Kidney (tissue), 14 donors: ENCODE measurements around the gene MLC1. TPM values are rescaled to one million over a fixed set of nuclear protein-coding genes. Genes with fewer than 3 reads are reported as not detected.
A peak's percentile ranks its signal among the peaks of the same experiment; 100 is the strongest.

ENCODE experiments used
- DNase-seq, 5 donors: peaks; one replicate each; pipeline ENCODE4 v3.0.0-alpha.2; 2013 to 2020
- FAIRE-seq: peaks from 2 replicates; lab custom pipeline; 2012; peaks lifted over from hg19 to GRCh38; lab: Jason Lieb, UNC
- H3K27ac ChIP-seq, 2 donors: one replicate each; pipeline ENCODE4 v1.7.0; 2013; ENCODE audit warnings: low read depth in 2 of 2, low read length in 2 of 2, inconsistent platforms in 1 of 2
- H3K27me3 ChIP-seq: one replicate; pipeline ENCODE4 v1.7.1; 2013; ENCODE audit warnings: low read length, inconsistent platforms; ENCODE audit not compliant: control insufficient read depth, insufficient read depth
- H3K36me3 ChIP-seq, 3 donors: one replicate each; pipeline versions ENCODE4 v1.7.0 to v1.7.1; 2013; ENCODE audit warnings: low read length in 3 of 3, control low read depth in 1 of 3, inconsistent platforms in 1 of 3; ENCODE audit not compliant: insufficient read depth in 3 of 3, control insufficient read depth in 2 of 3
- H3K4me1 ChIP-seq, 3 donors: one replicate each; pipeline versions ENCODE4 v1.7.0 to v1.7.1; 2013; ENCODE audit warnings: low read length in 3 of 3, inconsistent platforms in 1 of 3, low read depth in 1 of 3; ENCODE audit not compliant: control insufficient read depth in 2 of 3, insufficient read depth in 2 of 3
- H3K4me3 ChIP-seq, 3 donors: one replicate each; pipeline versions ENCODE4 v1.7.0 to v1.8.1; 2013; ENCODE audit warnings: low read length in 3 of 3, control low read depth in 1 of 3, inconsistent platforms in 1 of 3
- H3K9ac ChIP-seq, 3 donors: one replicate each; pipeline versions ENCODE4 v1.7.0 to v1.7.1; 2013; ENCODE audit warnings: low read length in 3 of 3, control low read depth in 1 of 3, inconsistent platforms in 1 of 3
- H3K9me3 ChIP-seq, 3 donors: one replicate each; pipeline versions ENCODE4 v1.7.0 to v1.7.1; 2013; ENCODE audit warnings: low read length in 3 of 3, control low read depth in 1 of 3, inconsistent platforms in 1 of 3; ENCODE audit not compliant: control insufficient read depth in 2 of 3, insufficient read depth in 1 of 3
- intact Hi-C: fragments of 100-400 bp; cut with DNase I; formaldehyde crosslinking; loops from one replicate; pipeline ENCODE4 v1.11.1; 2022
- polyA plus RNA-seq: library from polyadenylated mRNA; stranded (reverse); fragments of 350-450 nt; fragmentation: Illumina TruSeq; extraction: RNeasy Lipid Tissue Mini Kit (QIAGEN cat#74804); gene quantifications from one replicate; pipeline ENCODE4 v1.2.3, GENCODE V29; 2014; ENCODE audit warnings: low read depth, low replicate concordance; ENCODE audit not compliant: insufficient read depth
- total RNA-seq: library from RNA; stranded (reverse); fragmentation: NEBNext Ultra II Directional; extraction: Animal tissue kit (Norgen Biotek cat#: 25700); gene quantifications from one replicate; pipeline ENCODE4 v1.2.1, GENCODE V29; 2021
- TF ChIP-seq, protein P1 (sequence below): IDR thresholded peaks from 3 replicates; pipeline ENCODE4 v1.5.1; 2012; ENCODE audit warnings: mild to moderate bottlenecking, moderate library complexity, borderline replicate concordance; ENCODE audit not compliant: insufficient read depth; ENCODE audit errors: extremely low read depth
- donor health status: control.
- donor health status: control.
- donor health status: control.
- donor health status: control.
- donor health status: control.
- donor health status: DM: yes; HTN: yes; CAD: no.
- donor health status: Normal renal cell carcinoma (clear cell type).

The MLC1 gene
- total and polyA plus RNA-seq, 2 donors from 2014 or later: 0.28 TPM; not detected in 1

DNA sequence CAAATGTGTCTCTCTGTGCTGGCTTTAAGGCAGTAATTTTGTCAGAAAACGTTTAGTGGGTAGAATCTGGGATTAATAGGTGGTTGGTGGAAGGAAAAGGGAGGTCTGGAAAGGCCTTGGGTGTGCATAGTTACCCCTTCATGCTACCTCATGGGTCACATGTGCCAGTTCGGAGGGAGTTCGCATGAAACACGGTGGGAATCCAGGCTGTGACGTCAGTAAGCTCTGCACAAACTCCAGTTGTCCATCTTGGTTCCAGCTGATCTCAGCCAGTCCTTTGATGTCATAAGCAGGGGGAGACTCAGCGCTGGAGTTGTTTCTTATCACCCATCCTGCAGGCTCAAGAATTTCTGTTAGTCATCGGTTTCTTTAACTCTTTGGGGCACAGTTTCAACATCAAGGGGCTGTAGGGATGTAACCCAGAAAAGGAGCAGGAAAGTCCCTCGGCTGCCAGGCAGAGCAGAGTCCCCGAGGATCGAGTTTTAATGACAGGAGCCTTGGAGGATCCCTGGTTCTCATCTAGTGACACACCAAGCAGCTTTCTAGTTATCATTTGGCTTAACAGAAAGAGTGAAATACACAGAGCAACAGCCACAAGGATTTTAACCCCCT lies 33.4 kb upstream of the MLC1 start:
- no peak overlapping the region for H3K27ac ChIP-seq
- intact Hi-C loops: no loop called here
- DNase-seq: peak in 3 of 5 donors; percentile 36 to 70 (median 61)
- FAIRE-seq: no peak
- no peaks in the 10 kb centered on the region for H3K4me1 ChIP-seq
- H3K9ac ChIP-seq: no peak overlapping the region
- H3K27me3 ChIP-seq: no peaks in the 10 kb centered on the region
- H3K9me3 ChIP-seq: peaks cover 0 to 7% (median 0%) of the 10 kb centered on the region in 3 donors
- TF ChIP-seq, protein P1, sequence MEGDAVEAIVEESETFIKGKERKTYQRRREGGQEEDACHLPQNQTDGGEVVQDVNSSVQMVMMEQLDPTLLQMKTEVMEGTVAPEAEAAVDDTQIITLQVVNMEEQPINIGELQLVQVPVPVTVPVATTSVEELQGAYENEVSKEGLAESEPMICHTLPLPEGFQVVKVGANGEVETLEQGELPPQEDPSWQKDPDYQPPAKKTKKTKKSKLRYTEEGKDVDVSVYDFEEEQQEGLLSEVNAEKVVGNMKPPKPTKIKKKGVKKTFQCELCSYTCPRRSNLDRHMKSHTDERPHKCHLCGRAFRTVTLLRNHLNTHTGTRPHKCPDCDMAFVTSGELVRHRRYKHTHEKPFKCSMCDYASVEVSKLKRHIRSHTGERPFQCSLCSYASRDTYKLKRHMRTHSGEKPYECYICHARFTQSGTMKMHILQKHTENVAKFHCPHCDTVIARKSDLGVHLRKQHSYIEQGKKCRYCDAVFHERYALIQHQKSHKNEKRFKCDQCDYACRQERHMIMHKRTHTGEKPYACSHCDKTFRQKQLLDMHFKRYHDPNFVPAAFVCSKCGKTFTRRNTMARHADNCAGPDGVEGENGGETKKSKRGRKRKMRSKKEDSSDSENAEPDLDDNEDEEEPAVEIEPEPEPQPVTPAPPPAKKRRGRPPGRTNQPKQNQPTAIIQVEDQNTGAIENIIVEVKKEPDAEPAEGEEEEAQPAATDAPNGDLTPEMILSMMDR: no peak
- no peaks in the 10 kb centered on the region for H3K36me3 ChIP-seq
- no peak overlapping the region for H3K4me3 ChIP-seq

- H3K36me3 ChIP-seq: no peaks in the 10 kb centered on the region
- H3K27me3 ChIP-seq: no peaks in the 10 kb centered on the region
- no peak overlapping the region for H3K27ac ChIP-seq
- no peak for DNase-seq
- no peak overlapping the region for H3K9ac ChIP-seq
- H3K4me3 ChIP-seq: no peak overlapping the region
- H3K9me3 ChIP-seq: peaks cover 0 to 2% (median 0%) of the 10 kb centered on the region in 3 donors
- intact Hi-C loops: no loop called here
- FAIRE-seq: no peak
- TF ChIP-seq, protein P1: no peak
- H3K4me1 ChIP-seq: no peaks in the 10 kb centered on the region
These were observed 32.9 kb upstream of the MLC1 start for GRCh38 chr22:50118129-50118528.

GRCh38 chr22:50117168-50117762 lies 32.0 kb upstream of the MLC1 start:
- TF ChIP-seq, protein P1: no peak
- Histone ChIP-seq H3K27me3 (no peaks in the 10 kb centered on the region), H3K4me1 (no peaks in the 10 kb centered on the region), H3K36me3 (no peaks in the 10 kb centered on the region), H3K27ac (no peak overlapping the region), H3K4me3 (no peak overlapping the region), H3K9me3 (no peaks in the 10 kb centered on the region), H3K9ac (no peak overlapping the region)
- DNase-seq: no peak
- intact Hi-C loops: no loop called here
- FAIRE-seq: no peak
